RKO (cell line): ENCODE results near the gene MICU1.

Experiments used
- DNase-seq: peaks from one replicate; pipeline ENCODE4 v3.0.0-alpha.2; 2016; ENCODE audit warnings: low spot score

The MICU1 gene

GRCh38 chr10:72630144-72630543 is 4.3 kb upstream of the MICU1 start:
- DNase-seq: no peak

DNA sequence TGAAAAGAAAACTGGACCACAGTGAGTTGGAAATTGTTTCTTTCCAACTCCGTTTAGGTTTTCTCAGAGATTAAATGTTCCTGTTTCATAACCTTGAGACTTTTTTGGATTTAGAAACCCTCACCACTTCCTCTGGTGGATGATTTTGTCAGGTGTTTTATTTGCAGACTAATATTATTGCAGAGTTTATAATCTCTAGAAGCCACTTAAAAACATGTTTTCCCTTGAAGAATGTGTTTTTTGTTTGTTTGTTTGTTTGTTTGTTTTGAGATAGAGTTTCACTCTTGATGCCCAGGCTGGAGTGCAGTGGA is 520 bp upstream of the MICU1 start:
- no peak for DNase-seq

GRCh38 chr10:72625276-72625607 is 637 bp downstream of the MICU1 start:
- DNase-seq: no peak

- DNase-seq: no peak
These were observed 3.6 kb downstream of the MICU1 start for GRCh38 chr10:72622271-72622670.

DNA sequence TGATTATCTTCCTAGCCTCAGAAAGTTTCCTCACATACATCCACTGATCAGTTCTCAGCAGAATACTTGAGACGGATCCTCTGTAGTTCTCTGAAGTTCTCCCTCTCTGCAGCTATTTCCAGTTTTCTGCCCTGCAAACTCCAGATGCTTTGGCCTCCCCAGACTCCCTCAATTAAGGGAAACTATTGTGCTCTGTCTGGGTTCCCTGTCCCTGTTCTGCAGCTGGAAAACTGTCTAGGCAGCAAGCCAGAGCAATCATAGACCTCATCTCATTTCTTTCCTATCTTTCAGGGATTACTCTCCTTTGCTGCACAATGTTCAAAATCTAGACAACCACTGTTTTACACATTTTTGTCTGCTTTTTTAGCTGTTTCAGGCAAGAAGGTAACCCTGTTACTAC is 9.2 kb downstream of the MICU1 start:
- DNase-seq: no peak

DNA sequence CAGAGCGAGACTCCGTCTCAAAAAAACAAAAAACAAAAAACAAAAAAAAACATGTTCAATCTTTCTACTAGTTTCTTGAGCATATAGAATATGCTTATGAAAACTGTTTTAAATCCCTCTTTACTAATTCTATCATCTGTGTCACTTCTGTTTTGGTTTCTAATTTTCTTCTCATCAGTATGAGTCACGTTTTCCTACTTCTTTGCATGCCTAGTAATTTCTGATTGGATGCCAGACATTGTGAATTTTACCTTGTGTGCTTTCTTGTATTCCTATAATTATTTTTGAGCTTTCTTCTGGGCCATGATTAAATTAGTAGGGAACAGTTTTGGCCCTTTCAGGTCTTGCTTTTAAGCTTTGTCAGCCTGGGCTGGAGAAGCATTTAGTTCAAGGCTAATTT is 9.9 kb downstream of the MICU1 start:
- peak; percentile 31 for DNase-seq

DNA sequence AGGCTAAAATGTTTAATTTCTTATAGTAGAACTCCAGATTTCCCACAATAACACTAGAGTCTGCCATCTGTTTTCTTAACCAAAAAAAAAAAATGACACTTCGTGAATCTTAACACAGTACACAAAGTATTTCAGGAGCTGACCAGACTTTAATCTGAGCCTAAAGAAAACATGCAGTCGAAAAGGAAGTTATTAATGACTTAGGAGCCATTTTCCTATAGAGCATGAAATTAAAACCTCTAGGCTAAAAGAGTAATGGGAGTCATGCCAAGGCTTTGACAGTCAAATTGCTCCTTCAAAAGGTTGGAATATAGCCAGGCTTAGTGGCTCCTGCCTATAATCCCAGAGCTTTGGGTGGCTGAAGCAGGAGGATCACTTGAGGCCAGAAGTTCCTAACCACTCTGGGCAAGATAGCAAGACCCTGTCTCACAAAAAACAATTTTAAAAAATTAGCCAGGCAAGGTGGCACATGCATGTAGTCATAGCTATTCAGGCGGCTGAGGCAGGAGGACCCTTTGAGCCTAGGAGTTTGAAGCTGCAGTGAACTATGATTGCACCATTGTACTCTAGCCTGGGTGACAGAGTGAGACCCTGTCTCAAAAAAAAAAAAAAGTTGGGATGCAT is 13.6 kb downstream of the MICU1 start:
- DNase-seq: no peak

GRCh38 chr10:72611783-72612182 is 14.1 kb downstream of the MICU1 start:
- no peak for DNase-seq

- no peak for DNase-seq
These were observed 15.4 kb downstream of the MICU1 start for GRCh38 chr10:72610466-72610865.

- no peak for DNase-seq
These were observed 20.8 kb downstream of the MICU1 start for GRCh38 chr10:72605122-72605521.

- no peak for DNase-seq
These were observed 24.7 kb downstream of the MICU1 start for GRCh38 chr10:72601144-72601543.

DNA sequence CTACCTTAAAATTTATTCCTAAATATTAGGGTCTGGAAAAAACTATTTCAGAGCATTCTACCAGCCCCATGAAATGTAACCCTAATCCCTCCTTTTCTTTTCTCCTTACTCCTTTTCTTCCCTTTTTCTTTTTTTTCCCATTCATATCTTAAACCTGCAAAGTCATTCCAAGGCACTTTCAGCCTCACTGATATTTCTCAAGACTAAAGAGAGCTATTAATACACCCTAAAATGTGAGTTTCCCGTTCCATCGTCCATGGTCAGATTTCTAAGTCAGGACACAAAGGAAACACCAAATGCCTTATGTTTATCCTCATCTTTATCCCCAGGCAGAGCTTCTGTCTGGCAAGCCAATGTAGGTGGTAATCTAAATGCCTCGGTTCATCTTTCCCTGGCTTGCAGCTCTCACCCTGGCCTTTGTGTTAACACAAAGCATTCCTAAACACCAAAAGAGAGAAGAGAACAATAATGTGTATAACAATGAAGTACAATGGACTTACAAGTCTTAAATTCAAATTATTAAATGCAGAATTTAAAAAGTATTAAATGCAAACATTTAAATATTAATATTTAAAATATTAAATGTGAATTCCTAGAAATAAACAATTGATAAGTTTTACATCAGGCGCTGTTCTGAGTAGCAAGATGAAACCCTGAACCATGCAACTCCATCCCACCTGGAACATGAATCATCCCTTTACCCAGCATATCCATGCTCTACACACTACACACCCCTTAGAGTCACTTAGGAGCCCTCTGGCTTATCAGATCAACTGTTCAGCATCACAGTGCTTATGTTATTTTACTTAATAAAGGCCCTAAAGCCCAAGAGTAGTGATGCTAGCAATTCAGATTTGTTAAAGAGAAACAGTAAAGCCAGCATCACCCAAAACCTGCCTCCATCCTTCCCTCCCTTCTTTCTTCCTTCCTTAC is 26.8 kb downstream of the MICU1 start:
- DNase-seq: no peak

DNA sequence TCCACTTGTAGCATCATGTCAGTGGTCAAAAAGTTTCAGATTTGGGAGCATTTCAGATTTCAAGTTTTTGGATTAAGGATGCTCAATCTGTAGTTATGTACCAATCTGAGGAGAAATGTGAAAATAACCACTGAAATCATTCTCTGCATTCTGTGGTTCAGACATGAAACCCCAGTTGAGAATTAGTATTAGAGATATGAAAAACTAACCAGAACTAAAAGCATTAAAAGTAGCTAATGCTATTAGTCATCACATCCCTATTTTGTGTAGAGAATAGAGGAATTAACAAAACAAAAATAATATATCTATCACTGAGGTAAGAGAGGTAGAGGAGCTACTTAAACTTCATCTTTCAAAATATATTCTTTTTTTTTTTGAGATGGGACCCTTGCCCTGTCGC is 28.0 kb downstream of the MICU1 start:
- no peak for DNase-seq

DNA sequence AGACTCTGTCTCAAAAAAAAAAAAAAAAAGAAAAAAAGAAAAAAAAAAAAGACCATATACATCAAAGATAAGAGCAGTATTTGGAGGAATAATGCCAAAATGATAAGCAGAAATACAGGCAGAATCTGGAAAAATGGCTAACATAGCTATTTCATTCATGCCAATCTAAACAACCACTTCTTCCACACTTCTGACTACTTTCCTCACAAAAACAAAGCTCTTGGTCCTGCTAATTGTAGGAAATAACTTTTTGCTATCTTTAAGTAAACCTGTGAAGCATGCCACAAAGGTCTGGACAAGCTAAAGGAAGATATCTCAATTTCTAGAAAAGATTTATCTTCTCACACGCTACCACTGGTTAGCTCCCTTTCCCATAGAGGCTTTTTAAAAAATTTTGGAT is 30.4 kb downstream of the MICU1 start:
- no peak for DNase-seq

DNA sequence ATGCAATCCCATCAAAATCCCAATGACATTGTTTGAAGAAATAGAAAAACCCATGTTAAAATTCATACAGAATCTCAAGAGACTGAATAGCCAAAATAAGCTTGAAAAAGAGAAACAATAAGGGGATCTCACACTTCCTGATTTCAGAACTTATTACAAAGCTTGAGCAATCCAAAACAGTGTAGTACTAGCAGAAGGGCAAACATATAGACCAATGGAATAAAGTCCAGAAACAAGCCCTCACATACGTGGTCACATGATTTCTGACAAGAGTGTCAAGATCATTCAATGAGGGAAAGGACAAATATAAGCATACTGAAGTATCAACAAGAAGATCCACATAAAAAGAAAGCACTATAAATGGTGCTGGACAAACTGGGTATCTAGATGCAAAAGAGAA is 31.9 kb downstream of the MICU1 start:
- no peak for DNase-seq

- no peak for DNase-seq
These were observed 37.6 kb downstream of the MICU1 start for GRCh38 chr10:72588266-72588665.

GRCh38 chr10:72587568-72587967 is 38.3 kb downstream of the MICU1 start:
- no peak for DNase-seq

- DNase-seq: no peak
These were observed 51.2 kb downstream of the MICU1 start for GRCh38 chr10:72574636-72575035.

DNA sequence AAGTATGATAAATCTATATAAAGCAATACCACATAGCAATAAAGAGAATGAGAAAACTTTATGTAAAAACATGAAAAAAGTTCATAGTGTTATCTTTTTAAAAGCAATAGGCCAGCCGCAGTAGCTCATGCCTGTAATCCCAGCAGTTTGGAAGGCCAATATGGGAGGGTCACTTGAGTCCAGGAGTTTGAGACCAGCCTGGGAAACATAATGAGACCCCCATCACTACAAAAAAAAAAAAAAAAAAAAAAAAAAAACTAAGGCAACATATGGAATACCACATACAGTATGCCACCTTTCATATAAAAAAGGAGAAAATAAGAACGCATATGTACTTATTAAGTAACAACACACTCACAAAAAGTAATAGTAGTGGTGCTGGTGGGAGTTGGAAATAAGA is 52.8 kb downstream of the MICU1 start:
- DNase-seq: no peak

GRCh38 chr10:72567889-72568640 is 57.8 kb downstream of the MICU1 start:
- no peak for DNase-seq

DNA sequence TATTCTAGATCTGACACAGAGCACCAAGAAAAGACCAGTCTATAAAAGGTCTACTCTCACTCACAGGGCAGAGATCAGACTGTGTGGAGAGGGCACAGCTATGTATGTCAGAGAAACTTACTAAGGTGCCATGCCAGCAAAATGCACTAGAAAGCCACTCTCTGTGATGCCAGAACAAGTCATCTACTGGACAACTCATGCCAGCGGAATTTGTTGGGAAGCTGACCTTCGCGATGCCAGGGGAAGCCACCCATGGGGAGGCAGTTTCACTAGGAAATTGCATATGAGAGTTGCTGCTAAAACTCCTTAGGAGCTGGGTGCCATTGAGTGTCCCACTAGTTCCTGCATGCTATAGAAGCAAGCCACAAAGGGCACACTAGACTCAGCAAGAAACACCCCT is 58.5 kb downstream of the MICU1 start:
- peak; percentile 73 for DNase-seq

DNA sequence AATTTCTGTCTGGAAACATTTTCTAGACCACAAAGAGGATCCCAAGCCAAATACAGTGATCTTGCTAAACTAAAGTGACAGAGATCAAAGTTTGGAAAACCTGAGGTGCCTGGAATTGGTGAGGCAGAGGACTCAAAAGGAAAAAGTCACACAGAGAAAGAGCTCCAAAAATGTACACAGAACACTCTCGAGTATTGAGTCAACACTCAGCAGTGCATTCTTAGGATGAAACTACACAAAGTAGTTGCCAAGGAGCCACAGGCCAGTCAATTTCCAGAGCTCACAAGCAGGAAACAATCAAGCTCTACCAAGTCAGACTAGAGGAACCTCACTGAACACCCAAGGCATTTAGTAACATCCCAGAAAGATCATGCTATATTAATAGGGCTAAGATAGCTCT is 61.3 kb downstream of the MICU1 start:
- no peak for DNase-seq

GRCh38 chr10:72563327-72563932 is 62.4 kb downstream of the MICU1 start:
- DNase-seq: no peak
